Right atrium auricular region (tissue), 2 donors: ENCODE results near the gene INPP5A. TPM values are rescaled to one million over a fixed set of nuclear protein-coding genes. Genes with fewer than 3 reads are reported as not detected.

Experiments
- DNase-seq: peaks from one replicate; pipeline ENCODE4 v3.0.0-alpha.2; 2019; ENCODE audit warnings: low spot score
- H3K27ac ChIP-seq, 2 donors: fragments of 200-600 bp; sonication (generic); 1 replicate in 1 of 2; 2 replicates in 1 of 2; pipeline ENCODE4 v1.5.1; 2016 to 2019
- H3K27me3 ChIP-seq, 2 donors: fragments of 200-600 bp; sonication (generic); one replicate each; pipeline versions ENCODE4 v1.5.1 to v1.6.0; 2017 to 2019
- H3K36me3 ChIP-seq: fragments of 200-600 bp; sonication (generic); one replicate; pipeline ENCODE4 v1.5.1; 2016
- H3K4me1 ChIP-seq, 2 donors: fragments of 200-600 bp; sonication (generic); one replicate each; pipeline versions ENCODE4 v1.5.1 to v1.6.0; 2017 to 2019
- H3K4me3 ChIP-seq, 2 donors: fragments of 200-600 bp; sonication (generic); 1 replicate in 1 of 2; 2 replicates in 1 of 2; pipeline ENCODE4 v1.5.1; 2017 to 2019; ENCODE audit warnings: mild to moderate bottlenecking in 1 of 2, moderate library complexity in 1 of 2
- H3K9me3 ChIP-seq, 2 donors: fragments of 200-600 bp; sonication (generic); one replicate each; pipeline ENCODE4 v1.5.1; 2019
- CTCF ChIP-seq, 2 donors: fragments of 200-600 bp; sonication (generic); IDR thresholded peaks; one replicate each; pipeline ENCODE4 v1.5.1; 2019; ENCODE audit warnings: antibody characterized with exemption in 2 of 2
- total RNA-seq, 2 donors: library from RNA; depleted of rRNA; stranded (reverse); fragments of >200 nt; gene quantifications; one replicate each; pipeline ENCODE4 v1.1.0, GENCODE V29; 2016

The INPP5A gene
- total RNA-seq, 2 donors from 2014 or later, result 116 to 143 TPM

- peaks cover 0 to 28% of the 10 kb centered on the region in 2 donors for H3K4me1 ChIP-seq
Observed at GRCh38 chr10:132685101-132685891, 147.7 kb downstream of the INPP5A start.

GRCh38 chr10:132685921-132686680 is 148.5 kb downstream of the INPP5A start:
- Histone ChIP-seq H3K27ac (peak overlapping the region; percentile 76 to 88), H3K9me3 (no peaks in the 10 kb centered on the region), H3K4me3 (no peak overlapping the region), H3K4me1 (peaks cover 0 to 28% of the 10 kb centered on the region in 2 donors), H3K27me3 (no peaks in the 10 kb centered on the region), H3K36me3 (peaks cover 8% of the 10 kb centered on the region)
- TF ChIP-seq CTCF (IDR thresholded peaks at IDR 0.05), result no peak
- DNase-seq, result no peak

More at GRCh38 chr10:132685101-132685891, 147.7 kb downstream of the INPP5A start:
- no peaks in the 10 kb centered on the region for H3K36me3 ChIP-seq
- peak; percentile 93 for DNase-seq
- peak overlapping the region; percentile 76 to 88 for H3K27ac ChIP-seq
- no peaks in the 10 kb centered on the region for H3K9me3 ChIP-seq
- no peaks in the 10 kb centered on the region for H3K27me3 ChIP-seq
- TF ChIP-seq CTCF (IDR thresholded peaks at IDR 0.05), result no peak
- no peak overlapping the region for H3K4me3 ChIP-seq

DNA sequence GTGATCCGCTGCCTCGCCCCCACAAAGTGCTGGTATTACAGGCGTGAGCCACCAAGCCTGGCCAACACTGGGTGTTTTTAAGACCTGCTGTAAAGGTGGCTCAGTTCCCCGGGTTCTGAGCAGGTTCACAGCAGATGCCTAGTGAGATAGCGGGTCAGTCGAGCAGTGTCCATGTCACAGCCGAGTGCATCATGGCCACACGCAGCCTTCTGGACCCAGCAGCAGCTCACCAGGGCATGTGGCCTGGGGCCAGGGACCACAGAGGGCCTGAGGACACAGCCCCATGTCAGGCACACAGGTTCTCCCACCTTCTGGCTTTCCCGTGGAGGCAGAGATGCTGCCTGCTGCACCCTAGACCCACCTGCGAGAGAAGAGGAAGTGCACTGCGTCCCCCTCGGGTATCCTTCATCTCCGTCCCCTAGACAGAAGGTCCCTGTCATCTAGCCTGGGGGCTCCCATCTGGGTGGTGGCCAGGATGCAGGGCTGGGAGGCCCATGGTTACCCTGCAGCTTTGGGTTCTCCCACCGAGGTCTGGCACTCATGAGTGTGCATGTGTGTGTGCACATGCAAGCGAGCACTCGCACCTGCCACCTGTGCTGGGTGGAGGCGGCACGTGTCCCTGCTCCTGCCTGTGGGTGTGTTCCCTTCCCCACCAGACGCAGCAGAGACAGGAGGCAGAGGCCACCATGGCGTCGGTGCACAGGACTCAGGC is 149.8 kb downstream of the INPP5A start:
- no peak for TF ChIP-seq CTCF (IDR thresholded peaks at IDR 0.05)
- Histone ChIP-seq H3K36me3 (peaks cover 13% of the 10 kb centered on the region), H3K27ac (no peak overlapping the region), H3K4me1 (peaks cover 0 to 28% of the 10 kb centered on the region in 2 donors), H3K9me3 (no peaks in the 10 kb centered on the region), H3K27me3 (no peaks in the 10 kb centered on the region), H3K4me3 (no peak overlapping the region)
- no peak for DNase-seq

DNA sequence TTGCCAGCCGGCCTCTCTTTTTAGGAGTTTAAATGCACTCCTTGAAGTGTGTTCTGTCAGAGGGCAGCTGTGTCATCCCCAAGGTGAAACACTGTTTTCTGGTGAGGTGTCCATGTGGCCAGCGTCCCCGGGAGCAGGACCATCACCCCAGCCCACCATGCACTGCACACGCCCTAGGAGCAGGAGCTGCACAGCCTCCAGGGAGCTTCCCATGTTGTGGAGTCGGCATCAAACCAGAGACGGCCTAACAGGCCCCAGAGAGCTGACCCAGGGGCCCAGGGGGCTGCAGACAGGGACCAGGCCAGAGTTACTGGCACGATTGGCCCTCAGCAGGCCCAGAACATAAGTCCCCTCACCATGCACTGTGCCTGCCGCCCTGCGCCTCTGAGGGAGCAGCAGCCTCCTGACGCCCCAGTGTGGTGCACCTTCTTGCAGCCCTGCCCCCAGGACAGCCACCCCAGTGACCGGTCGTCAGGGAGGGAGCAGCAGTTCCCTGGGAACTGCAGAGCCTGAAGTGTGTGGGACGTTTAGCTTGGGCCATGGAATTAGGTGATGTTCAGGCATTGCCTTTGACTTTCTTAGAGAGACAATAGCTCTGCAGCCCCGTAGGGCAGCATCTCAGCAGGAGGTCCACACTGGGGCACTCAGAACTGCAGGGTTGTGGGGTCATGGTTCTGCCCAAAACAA is 150.4 kb downstream of the INPP5A start:
- TF ChIP-seq CTCF (IDR thresholded peaks at IDR 0.05), result no peak
- peaks cover 0 to 28% of the 10 kb centered on the region in 2 donors for H3K4me1 ChIP-seq
- H3K27me3 ChIP-seq, result no peaks in the 10 kb centered on the region
- H3K36me3 ChIP-seq, result peaks cover 13% of the 10 kb centered on the region
- no peak overlapping the region for H3K27ac ChIP-seq
- no peaks in the 10 kb centered on the region for H3K9me3 ChIP-seq
- no peak for DNase-seq
- H3K4me3 ChIP-seq, result no peak overlapping the region
